H9 (cell line): ENCODE measurements around the gene GUCY1A1. TPM values are rescaled to one million over a fixed set of nuclear protein-coding genes. Genes with fewer than 3 reads are reported as not detected.

ENCODE experiments used
- DNase-seq: peaks from one replicate; pipeline ENCODE4 v3.0.0-alpha.2; 2017
- H2AFZ ChIP-seq: one replicate; pipeline ENCODE4 v1.6.1; 2013; ENCODE audit warnings: mild to moderate bottlenecking, low read length, control low read depth, moderate library complexity
- H2AK5ac ChIP-seq: 2 replicates; pipeline ENCODE4 v1.6.1; 2013; ENCODE audit warnings: low read length, control low read depth, mixed read lengths; ENCODE audit not compliant: insufficient read length
- H2BK120ac ChIP-seq: one replicate; pipeline ENCODE4 v1.6.1; 2013; ENCODE audit warnings: low read depth, mild to moderate bottlenecking, low read length, control low read depth, inconsistent platforms; ENCODE audit not compliant: poor library complexity, severe bottlenecking
- H2BK12ac ChIP-seq: 2 replicates; pipeline ENCODE4 v1.6.1; 2013; ENCODE audit warnings: low read length, control low read depth, mixed read lengths, low read depth; ENCODE audit not compliant: insufficient read length
- H2BK15ac ChIP-seq: 2 replicates; pipeline ENCODE4 v1.6.1; 2013; ENCODE audit warnings: low read depth, low read length, control low read depth
- H2BK20ac ChIP-seq: one replicate; pipeline ENCODE4 v1.6.1; 2013; ENCODE audit warnings: low read depth, mild to moderate bottlenecking, low read length, control low read depth, inconsistent platforms; ENCODE audit not compliant: poor library complexity, severe bottlenecking
- H2BK5ac ChIP-seq: 2 replicates; pipeline ENCODE4 v1.6.1; 2013; ENCODE audit warnings: low read length, control low read depth, mixed read lengths; ENCODE audit not compliant: insufficient read length
- H3K14ac ChIP-seq: 2 replicates; pipeline ENCODE4 v1.6.1; 2013; ENCODE audit warnings: low read length, control low read depth; ENCODE audit not compliant: insufficient read depth
- H3K18ac ChIP-seq: 2 replicates; pipeline ENCODE4 v1.6.1; 2013; ENCODE audit warnings: low read depth, mild to moderate bottlenecking, mixed read lengths, low read length, control low read depth; ENCODE audit not compliant: insufficient read length
- H3K23ac ChIP-seq: 2 replicates; pipeline ENCODE4 v1.6.1; 2013; ENCODE audit warnings: low read length, control low read depth, mixed read lengths, low read depth; ENCODE audit not compliant: insufficient read length
- H3K23me2 ChIP-seq: 2 replicates; pipeline ENCODE4 v1.6.1; 2013; ENCODE audit warnings: low read depth, mild to moderate bottlenecking, mixed read lengths, low read length, control low read depth; ENCODE audit not compliant: insufficient read length, poor library complexity, severe bottlenecking
- H3K27ac ChIP-seq: 2 replicates; pipeline ENCODE4 v1.5.1; 2013; ENCODE audit warnings: low read length, control low read depth, mixed read lengths, low read depth; ENCODE audit not compliant: insufficient read length
- H3K27me3 ChIP-seq: 2 replicates; pipeline ENCODE4 v1.6.1; 2013; ENCODE audit warnings: low read length, control low read depth, inconsistent platforms; ENCODE audit not compliant: insufficient read depth
- H3K4ac ChIP-seq: 2 replicates; pipeline ENCODE4 v1.6.1; 2013; ENCODE audit warnings: low read depth, mild to moderate bottlenecking, control low read depth, inconsistent platforms, low read length, moderate library complexity
- H3K4me1 ChIP-seq: 2 replicates; pipeline ENCODE4 v1.6.1; 2013; ENCODE audit warnings: low read length, control low read depth, inconsistent platforms; ENCODE audit not compliant: insufficient read depth
- H3K4me2 ChIP-seq: 2 replicates; pipeline ENCODE4 v1.6.1; 2013; ENCODE audit warnings: low read length, control low read depth, mixed read lengths; ENCODE audit not compliant: insufficient read length, insufficient read depth
- H3K56ac ChIP-seq: 2 replicates; pipeline ENCODE4 v1.6.1; 2013; ENCODE audit warnings: low read depth, mild to moderate bottlenecking, mixed read lengths, low read length, control low read depth; ENCODE audit not compliant: insufficient read length
- H3K79me1 ChIP-seq: 2 replicates; pipeline ENCODE4 v1.6.1; 2013; ENCODE audit warnings: low read depth, mild to moderate bottlenecking, moderate library complexity, low read length, control low read depth, inconsistent platforms; ENCODE audit not compliant: insufficient read depth, poor library complexity, severe bottlenecking
- H3K79me2 ChIP-seq: 2 replicates; pipeline ENCODE4 v1.6.1; 2013; ENCODE audit warnings: low read length, control low read depth, inconsistent platforms; ENCODE audit not compliant: insufficient read depth
- H3K9ac ChIP-seq: 2 replicates; pipeline ENCODE4 v1.6.1; 2013; ENCODE audit warnings: low read length, control low read depth, mixed read lengths; ENCODE audit not compliant: insufficient read length; ENCODE audit errors: extremely low read depth
- H3K9me3 ChIP-seq: one replicate; pipeline ENCODE4 v1.6.1; 2013; ENCODE audit warnings: low read depth, low read length, inconsistent platforms; ENCODE audit not compliant: control insufficient read depth
- H3T11ph ChIP-seq: one replicate; pipeline ENCODE4 v1.6.1; 2013; ENCODE audit warnings: mild to moderate bottlenecking, low read length, control low read depth, inconsistent platforms
- H4K20me1 ChIP-seq: one replicate; pipeline ENCODE4 v1.6.1; 2013; ENCODE audit not compliant: control insufficient read depth, insufficient read length, insufficient read depth
- H4K5ac ChIP-seq: 2 replicates; pipeline ENCODE4 v1.6.1; 2013; ENCODE audit warnings: low read depth, mild to moderate bottlenecking, mixed read lengths, low read length, control low read depth; ENCODE audit not compliant: insufficient read length
- H4K8ac ChIP-seq: replicated peaks from 2 replicates; pipeline ENCODE4 v1.6.1; 2013; ENCODE audit warnings: low read length, control low read depth, mixed read lengths, low read depth; ENCODE audit not compliant: insufficient read length
- H4K91ac ChIP-seq: 2 replicates; pipeline ENCODE4 v1.6.1; 2013; ENCODE audit warnings: low read depth, mild to moderate bottlenecking, moderate library complexity, mixed read lengths, low read length, control low read depth; ENCODE audit not compliant: insufficient read length
- H3K27ac Mint-ChIP-seq, 3 experiments: 2 replicates in 2 of 3; 3 replicates in 1 of 3; pipeline ENCODE4 v1.8.0; 2020 to 2021; ENCODE audit warnings: mixed read lengths in 3 of 3, mild to moderate bottlenecking in 1 of 3, moderate library complexity in 1 of 3
- H3K27me3 Mint-ChIP-seq: 2 replicates; pipeline ENCODE4 v1.8.0; 2021; ENCODE audit warnings: low read depth, mild to moderate bottlenecking, moderate library complexity, mixed read lengths
- H3K36me3 Mint-ChIP-seq, 3 experiments: 2 replicates in 2 of 3; 3 replicates in 1 of 3; pipeline ENCODE4 v1.8.0; 2020 to 2021; ENCODE audit warnings: low read depth in 3 of 3, mixed read lengths in 3 of 3; ENCODE audit not compliant: insufficient read depth in 1 of 3
- H3K4me1 Mint-ChIP-seq, 2 experiments: 2 replicates each; pipeline ENCODE4 v1.8.0; 2020; ENCODE audit warnings: mixed read lengths in 2 of 2
- H3K4me3 Mint-ChIP-seq, 2 experiments: 2 replicates in 1 of 2; 3 replicates in 1 of 2; pipeline ENCODE4 v1.8.0; 2020 to 2021; ENCODE audit warnings: mild to moderate bottlenecking in 2 of 2, mixed read lengths in 2 of 2, moderate library complexity in 1 of 2
- H3K9me3 Mint-ChIP-seq, 2 experiments: 2 replicates in 1 of 2; 3 replicates in 1 of 2; pipeline ENCODE4 v1.8.0; 2020; ENCODE audit warnings: mild to moderate bottlenecking in 2 of 2, mixed read lengths in 2 of 2, moderate library complexity in 1 of 2
- WGBS: extraction: QIAGEN DNeasy Blood & Tissue Kit; methylation state at CpG from one replicate; pipeline ENCODE4 v1.1.7; 2013; ENCODE audit warnings: missing lambda C conversion rate, low lambda C conversion rate, mixed read lengths; ENCODE audit not compliant: insufficient read length; ENCODE audit errors: extremely low coverage; 5-methylcytosine and 5-hydroxymethylcytosine counted together
- total RNA-seq: library from RNA; stranded (reverse); gene quantifications from 2 replicates; pipeline ENCODE4 v1.2.1, GENCODE V29; 2021
- TF ChIP-seq, protein P1 (sequence below): fragments of 200-600 bp; sonication (generic); conservative IDR thresholded peaks from 3 replicates; pipeline ENCODE4 v1.8.0; 2021; ENCODE audit warnings: antibody characterized with exemption, mild to moderate bottlenecking

Gene GUCY1A1
- total RNA-seq, 1 experiment from 2014 or later: not detected

DNA sequence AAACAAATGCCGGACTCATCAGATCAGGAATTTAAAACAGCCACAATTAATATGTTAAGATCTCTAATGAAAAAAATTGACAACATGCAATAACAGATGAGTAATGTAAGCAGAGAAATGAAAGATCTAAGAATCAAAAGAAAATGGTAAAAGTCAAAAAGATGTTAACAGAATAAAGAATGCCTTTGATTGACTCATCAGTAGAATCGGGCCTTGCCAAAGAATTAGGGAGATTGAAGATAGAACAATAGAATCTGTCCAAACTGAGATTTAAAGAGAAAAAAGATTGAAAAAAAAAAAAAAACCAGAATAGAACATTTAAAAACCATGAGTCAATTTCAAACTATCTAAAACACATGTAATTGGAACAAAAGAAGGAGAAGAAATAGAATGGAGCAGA is 25.9 kb upstream of the GUCY1A1 start:
- H3K4ac ChIP-seq: no peak overlapping the region
- no peaks in the 10 kb centered on the region for H4K20me1 ChIP-seq
- H3K4me1 ChIP-seq: no peaks in the 10 kb centered on the region
- no peak overlapping the region for H2AK5ac ChIP-seq
- H3K4me1 Mint-ChIP-seq: no peaks in the 10 kb centered on the region
- H3K4me3 Mint-ChIP-seq: no peak overlapping the region
- H3K27ac ChIP-seq: no peak overlapping the region
- H3K27ac Mint-ChIP-seq: no peak overlapping the region
- no peak overlapping the region for H2BK120ac ChIP-seq
- H4K91ac ChIP-seq: no peak overlapping the region
- no peaks in the 10 kb centered on the region for H3K23me2 ChIP-seq
- H3T11ph ChIP-seq: no peak overlapping the region
- H3K4me2 ChIP-seq: no peak overlapping the region
- no peak overlapping the region for H3K18ac ChIP-seq
- H3K9ac ChIP-seq: no peak overlapping the region
- no CpG with 5 or more reads among the region's 2 CpGs for WGBS
- H3K79me1 ChIP-seq: no peaks in the 10 kb centered on the region
- no peaks in the 10 kb centered on the region for H3K9me3 ChIP-seq
- no peak overlapping the region for H2BK20ac ChIP-seq
- no peaks in the 10 kb centered on the region; a peak in 1 of 5 replicates for H3K9me3 Mint-ChIP-seq
- no peak overlapping the region for H3K56ac ChIP-seq
- no peak overlapping the region for H2BK12ac ChIP-seq
- H3K27me3 ChIP-seq: no peaks in the 10 kb centered on the region
- DNase-seq: no peak
- TF ChIP-seq, protein P1, sequence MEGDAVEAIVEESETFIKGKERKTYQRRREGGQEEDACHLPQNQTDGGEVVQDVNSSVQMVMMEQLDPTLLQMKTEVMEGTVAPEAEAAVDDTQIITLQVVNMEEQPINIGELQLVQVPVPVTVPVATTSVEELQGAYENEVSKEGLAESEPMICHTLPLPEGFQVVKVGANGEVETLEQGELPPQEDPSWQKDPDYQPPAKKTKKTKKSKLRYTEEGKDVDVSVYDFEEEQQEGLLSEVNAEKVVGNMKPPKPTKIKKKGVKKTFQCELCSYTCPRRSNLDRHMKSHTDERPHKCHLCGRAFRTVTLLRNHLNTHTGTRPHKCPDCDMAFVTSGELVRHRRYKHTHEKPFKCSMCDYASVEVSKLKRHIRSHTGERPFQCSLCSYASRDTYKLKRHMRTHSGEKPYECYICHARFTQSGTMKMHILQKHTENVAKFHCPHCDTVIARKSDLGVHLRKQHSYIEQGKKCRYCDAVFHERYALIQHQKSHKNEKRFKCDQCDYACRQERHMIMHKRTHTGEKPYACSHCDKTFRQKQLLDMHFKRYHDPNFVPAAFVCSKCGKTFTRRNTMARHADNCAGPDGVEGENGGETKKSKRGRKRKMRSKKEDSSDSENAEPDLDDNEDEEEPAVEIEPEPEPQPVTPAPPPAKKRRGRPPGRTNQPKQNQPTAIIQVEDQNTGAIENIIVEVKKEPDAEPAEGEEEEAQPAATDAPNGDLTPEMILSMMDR: no peak
- no peak overlapping the region for H3K14ac ChIP-seq
- H2AFZ ChIP-seq: no peak overlapping the region
- H4K5ac ChIP-seq: no peak overlapping the region
- H2BK15ac ChIP-seq: no peak overlapping the region
- no peaks in the 10 kb centered on the region for H3K36me3 Mint-ChIP-seq
- no peaks in the 10 kb centered on the region; the same call in 1 of the 2 replicates for H3K27me3 Mint-ChIP-seq
- no peak overlapping the region for H2BK5ac ChIP-seq
- no peak overlapping the region for H3K23ac ChIP-seq
- H4K8ac ChIP-seq: no peak overlapping the region
- H3K79me2 ChIP-seq: no peaks in the 10 kb centered on the region
